Iris pigment epithelial cell (primary cell): ENCODE results near the gene GABRB3.

ENCODE experiments used
- DNase-seq: peaks from one replicate; pipeline ENCODE4 v3.0.0-alpha.2; 2011; ENCODE audit warnings: low read depth

Gene GABRB3

DNA sequence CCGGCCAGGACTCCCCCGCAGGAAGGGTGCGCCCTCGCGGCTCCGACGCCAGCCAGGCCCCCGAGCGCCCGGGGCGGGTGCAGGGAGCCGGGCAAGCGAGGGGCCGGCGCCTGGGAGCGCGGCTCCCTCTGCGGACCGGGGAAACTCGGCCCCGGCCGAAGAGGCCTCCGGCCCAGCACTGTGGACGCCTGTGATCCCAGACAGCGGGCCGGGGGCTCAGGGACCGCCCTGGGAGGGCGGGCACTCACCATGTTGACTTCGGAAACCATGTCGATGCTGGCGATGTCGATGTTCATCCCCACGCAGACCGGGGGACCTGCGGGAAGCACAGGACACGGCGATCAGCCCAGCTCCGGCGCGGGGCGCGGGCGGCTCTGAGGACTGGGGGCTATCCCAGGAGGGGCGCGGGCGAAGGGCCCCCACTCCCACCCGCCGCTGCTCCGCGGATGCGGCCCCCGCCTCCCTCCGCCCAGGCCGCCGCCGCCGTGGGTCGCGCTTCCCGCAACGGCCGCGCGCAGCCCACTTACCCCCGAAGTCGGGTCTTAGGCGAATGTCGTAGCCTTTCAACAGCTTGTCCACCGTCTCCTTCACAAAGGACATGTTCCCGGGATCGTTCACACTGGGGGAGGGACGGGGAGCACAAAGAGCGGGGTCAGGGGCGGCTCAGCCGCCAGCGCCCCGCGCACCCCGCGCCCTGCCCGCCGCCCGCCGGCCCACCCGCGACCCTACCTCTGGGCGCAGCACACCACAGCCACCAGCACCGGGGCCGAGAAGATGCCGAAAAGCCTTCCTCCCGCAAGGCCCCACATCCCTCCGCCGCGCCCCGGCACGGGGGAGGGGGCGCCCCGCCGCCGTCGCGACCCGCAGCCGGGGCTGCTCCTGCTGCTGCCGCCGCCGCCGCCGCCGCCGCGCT is at the start of gene GABRB3:
Gene GABRB3, minus strand, starts transcription at position 913 of the 913 bp plus-strand sequence.
- no peak for DNase-seq

GRCh38 chr15:26807517-26808427 is 34.9 kb upstream of the GABRB3 start:
- no peak for DNase-seq

DNA sequence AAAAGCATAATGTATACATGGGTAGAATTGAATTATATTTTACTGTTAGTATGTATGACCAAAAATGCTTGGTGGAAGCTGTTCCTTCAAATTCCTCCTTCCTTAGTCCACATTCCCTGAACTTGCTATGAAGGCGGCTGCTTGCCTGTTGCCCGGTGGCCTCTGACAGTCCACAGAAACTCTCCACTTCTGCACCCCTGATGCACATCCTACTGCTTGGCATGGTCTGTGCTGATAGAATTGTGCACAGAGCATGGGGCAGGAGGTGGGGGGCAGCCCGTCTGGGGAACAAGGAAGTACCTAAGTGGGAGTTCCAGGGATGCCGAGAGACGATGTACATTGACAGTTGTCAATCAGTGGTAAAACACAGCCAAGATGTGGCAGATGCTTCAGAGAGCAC is 33.7 kb upstream of the GABRB3 start:
- no peak for DNase-seq

DNA sequence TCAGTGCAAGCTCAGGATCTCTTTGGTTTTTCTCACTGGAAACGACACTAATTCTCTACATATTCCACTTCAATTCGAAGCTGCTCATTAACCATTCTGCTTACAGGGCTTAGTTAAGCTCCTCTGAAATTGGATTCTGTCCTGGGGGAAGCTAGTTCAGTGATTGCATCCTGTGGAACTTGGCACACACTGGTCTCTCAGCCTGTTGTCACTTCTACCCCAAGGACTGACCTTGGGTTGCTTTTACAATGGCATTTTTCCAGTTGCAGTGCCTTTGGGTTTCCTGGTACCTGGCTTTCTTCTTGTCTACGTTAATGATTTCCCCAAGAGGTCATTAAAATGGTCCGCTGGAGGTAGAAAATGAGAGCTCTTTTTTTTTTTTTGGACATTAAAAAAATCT is 33.3 kb upstream of the GABRB3 start:
- DNase-seq = no peak

DNA sequence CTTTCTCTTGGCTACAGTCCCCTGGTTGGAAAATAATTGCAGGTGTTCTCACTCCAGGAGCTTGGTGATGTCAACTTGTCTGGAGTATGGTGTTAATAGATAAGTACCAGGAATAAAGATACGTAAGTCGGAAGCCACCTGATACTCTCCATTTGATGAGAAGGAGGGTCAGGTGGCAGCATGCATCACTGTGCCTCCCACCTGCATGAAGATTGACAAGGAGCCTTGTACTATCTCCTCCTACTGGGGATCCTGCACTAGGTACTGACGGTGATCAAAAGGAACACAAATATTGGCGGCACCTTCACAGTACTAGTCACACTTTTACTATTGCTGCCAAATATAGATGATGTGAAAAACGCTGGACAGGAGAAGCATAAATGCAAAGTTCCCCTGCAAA is 32.6 kb upstream of the GABRB3 start:
- DNase-seq = no peak

DNA sequence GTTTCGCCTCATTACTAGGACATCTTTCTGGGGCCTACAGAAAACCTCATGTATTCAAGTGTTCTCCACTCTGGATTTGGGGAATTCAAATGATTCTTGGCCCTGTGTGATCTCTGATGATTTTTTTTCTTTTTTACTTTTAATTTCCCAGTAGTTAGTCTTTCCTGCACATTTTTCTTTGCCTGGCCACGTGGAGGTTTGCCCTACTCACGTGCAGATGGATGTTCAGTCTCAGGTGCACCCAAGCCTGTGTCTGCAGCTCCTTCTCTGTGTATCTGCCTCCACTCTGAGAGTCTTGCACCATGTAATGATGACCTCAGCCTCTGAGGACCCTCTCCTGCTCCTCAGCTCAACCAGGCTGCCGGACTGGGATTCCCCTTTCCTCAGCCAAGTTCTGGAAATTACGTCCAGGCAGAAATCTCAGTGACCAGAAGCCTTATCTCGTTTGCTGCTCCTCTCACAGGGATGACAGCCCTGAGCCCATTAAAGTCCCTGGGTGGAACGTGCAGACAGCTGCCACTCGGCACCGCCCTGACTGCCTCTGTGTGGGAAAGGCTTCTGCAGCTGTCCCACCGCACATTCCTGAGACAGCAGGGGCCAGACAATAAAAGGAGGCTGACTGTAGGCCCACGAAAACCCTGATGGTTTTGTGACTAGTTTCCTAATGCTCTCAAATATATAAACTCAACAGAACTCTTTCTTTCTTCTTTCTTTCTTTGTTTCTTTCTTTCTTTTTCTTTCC is 31.4 kb upstream of the GABRB3 start:
- DNase-seq = no peak

GRCh38 chr15:26790118-26790517 is 17.3 kb upstream of the GABRB3 start:
- no peak for DNase-seq

DNA sequence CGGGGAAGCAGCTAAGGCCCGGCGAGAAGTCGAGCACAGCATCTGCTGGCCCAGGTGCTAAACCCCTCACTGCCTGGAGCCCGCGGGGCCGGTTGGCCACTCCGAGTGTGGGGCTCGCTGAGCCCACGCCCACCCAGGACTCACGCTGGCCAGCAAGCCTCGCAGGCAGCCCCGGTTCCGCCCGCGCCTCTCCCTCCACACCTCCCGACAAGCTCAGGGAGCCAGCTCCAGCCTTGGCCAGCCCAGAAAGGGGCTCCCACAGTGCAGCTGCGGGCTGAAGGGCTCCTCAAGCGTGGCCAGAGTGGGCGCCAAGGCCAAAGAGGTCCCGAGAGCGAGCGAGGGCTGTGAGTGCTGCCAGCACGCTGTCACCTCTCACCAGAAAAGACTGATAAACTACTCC is 8.9 kb upstream of the GABRB3 start:
- no peak for DNase-seq

DNA sequence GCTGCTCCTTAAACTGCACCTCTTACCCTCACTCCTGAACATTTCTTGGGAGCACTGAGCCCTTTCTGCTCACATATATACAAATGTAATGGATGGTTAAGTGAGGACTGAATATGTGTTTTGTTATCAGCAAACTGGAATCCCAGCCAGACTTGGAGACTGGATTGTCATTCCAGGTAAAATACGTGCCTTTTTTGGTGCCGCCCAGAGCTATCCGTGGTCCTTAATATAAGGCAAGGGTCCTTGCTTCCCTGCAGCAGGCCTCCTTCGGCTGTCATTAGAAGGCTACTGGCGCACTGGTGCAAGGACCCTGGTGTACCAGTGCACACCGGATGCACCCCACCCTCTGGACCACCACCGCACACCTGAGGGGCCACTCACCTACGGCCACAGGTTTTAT is 1.1 kb upstream of the GABRB3 start:
- DNase-seq = no peak

DNA sequence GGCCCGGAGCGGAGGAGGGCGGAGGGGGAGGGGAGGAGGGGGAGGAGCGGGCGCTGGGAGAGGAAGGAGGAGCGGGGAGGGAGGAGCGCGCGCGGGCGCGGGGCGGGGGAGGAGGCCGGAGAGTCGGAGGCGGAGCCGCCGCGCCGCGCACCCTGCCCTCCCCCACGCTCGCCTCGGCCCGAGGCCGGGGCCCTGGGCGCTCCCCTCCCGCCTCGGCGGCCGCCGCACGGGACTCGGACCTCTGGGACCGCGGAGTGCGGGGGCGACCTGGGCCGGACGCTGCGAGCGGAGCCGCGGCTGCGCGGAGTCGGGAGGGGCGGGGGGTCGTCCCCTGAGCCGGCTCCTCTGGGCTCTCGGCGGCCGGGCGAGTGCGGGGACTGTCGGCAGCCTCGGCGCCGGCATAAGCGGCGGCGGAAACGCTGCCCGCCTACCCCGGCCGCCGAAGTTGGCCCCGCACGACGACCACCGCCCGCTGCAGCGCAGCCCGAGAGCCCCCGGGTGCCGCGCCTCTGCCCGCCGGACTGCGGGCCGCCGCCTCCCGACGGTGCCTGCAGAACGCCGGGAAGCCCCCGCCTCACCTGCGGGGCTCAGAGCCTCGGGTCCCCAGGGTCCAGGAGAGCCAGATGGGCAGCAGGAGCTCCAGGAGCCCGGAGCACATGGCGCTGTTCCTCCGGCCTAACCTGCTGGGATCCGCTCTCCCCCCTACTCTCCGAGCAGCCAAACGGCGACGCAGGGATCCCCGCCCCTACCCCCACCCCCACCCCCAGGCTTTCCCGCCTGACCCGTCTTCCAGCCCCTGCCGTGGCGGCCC is 406 bp upstream of the GABRB3 start:
- DNase-seq = no peak

- DNase-seq = peak; percentile 10
These were observed 1.2 kb downstream of the GABRB3 start for GRCh38 chr15:26771578-26772153.

DNA sequence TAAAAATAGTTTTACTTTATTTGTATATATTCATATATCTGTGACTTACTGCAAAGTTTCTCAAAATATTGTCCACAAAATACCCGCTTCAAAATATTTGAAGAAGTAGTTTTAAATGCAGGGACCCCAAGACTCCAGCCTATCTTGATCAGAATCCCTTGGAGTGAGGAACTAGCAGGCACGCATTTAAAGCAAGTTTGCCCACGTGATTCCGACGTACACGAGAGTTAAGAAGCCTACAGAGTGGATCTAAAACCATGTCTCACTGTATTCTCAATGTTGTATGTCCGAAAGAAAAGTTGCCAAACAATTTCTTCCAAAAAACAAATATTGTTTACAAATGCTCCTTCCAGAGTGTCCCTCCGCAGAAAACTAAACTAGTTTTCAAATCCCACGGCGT is 1.7 kb downstream of the GABRB3 start:
- no peak for DNase-seq

DNA sequence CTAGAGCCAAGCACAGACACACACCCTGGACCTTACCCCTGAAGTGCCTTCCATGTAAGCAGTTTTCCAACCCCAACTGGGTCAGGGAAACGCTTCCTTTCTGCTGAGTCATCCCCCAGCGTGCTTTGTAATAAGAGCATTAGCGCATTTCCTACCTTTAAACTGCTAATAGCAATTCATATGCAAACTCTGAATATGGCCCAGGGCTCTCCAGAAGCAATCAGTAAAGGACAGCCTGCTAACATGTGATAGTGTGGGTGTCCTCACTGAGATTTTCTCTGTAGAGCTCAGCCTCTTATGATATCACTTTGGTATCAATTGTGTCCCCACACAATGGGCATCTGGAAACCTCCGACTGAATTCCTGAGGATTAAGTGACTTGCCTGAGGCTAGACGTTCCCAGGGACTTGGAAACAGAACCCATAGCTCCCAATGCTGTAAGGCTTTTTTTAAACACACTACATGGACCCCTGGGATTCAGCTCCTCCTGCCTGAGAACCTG is 5.6 kb downstream of the GABRB3 start:
- DNase-seq = no peak

GRCh38 chr15:26766262-26766661 is 6.6 kb downstream of the GABRB3 start:
- DNase-seq = no peak

DNA sequence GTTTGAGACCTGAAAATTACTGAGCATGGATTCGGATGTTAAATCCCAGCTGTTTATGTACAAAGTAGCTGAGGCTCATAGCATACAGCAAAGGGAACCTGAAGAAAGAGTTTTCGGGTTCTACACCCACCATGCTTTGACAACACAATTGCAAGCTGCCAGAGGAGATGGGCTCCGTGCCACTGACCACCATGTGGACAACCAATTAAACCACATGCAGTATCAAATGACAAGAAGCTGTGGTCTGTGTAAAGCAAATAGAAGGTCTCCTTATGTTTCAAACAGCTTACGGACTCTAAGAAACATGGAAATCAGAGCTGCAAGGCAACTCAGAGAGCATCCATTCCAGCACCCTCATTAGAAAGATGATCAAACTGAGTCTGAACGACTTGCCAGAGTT is 12.9 kb downstream of the GABRB3 start:
- DNase-seq = no peak

DNA sequence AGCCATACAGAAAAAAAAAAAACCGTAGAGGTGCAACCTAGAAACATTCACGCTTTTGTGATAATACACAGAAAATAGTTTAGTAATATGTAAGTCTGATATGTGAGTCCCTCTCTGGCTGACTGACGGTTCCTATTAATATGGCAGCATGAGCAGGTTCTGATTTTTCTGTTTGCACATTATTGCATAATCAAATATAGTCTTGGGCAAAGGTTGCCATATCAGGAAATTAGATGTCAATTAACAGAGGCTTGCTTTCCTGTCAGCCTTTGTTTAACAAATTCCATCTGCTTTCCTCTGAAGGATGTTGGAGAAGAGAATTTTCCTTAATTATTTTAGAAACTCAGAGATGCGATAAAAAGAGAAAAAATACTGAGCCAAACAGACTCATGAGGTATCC is 14.8 kb downstream of the GABRB3 start:
- DNase-seq = no peak

GRCh38 chr15:26757141-26757540 is 15.7 kb downstream of the GABRB3 start:
- DNase-seq = no peak

- DNase-seq = no peak
These were observed 28.0 kb downstream of the GABRB3 start for GRCh38 chr15:26744894-26745293.

GRCh38 chr15:26739791-26740190 is 33.1 kb downstream of the GABRB3 start:
- no peak for DNase-seq

DNA sequence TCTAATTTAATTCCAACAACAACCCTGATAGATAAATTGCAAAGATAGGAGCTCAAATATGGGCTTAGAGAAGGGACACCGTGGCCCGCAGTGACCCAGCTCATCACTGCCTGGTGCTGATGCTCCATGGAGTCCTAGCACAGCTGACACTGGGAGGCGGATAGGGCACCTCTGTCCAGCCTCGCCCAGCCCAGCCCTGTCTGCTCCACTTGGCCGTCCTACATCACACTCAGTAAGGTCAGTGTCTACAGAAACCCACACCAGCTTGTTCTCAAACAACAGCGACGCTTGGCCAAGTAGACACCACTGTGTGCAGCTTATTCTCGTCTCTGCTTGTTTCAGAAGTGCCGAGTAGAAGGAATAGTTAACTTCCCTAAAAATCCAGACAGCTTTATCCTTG is 33.9 kb downstream of the GABRB3 start:
- DNase-seq = no peak
